ENCODE results near the gene MEG3.

MEG3 gene

DNA sequence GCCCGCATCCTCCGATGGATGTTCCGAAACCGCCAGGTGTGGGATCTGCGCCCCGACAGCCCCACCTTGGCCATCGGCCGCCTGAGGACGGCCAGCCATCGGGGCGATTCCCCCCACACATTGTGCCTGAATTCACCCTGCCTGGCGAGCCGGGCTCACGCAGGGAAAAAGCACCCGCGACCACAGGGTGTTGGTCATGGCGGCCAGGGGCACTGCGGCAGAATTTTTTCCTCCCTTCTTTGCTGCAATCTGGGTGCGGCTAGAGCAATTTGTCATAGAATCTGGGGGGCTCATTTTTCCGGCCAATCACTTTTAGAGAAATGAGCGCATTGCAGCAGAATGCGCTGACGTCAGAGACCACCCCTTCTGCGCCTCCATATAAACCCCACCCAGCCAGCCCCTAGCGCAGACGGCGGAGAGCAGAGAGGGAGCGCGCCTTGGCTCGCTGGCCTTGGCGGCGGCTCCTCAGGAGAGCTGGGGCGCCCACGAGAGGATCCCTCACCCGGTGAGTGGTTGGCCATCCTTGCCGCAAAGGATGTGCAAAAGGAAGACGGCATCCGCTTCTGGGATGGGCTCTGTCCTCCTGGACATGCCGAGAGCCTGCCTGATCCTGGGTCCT lies at the start of gene MEG3:
MEG3 (plus strand) TSS at position 406 of the 619 bp plus-strand sequence.
- no peak for DNase-seq

DNA sequence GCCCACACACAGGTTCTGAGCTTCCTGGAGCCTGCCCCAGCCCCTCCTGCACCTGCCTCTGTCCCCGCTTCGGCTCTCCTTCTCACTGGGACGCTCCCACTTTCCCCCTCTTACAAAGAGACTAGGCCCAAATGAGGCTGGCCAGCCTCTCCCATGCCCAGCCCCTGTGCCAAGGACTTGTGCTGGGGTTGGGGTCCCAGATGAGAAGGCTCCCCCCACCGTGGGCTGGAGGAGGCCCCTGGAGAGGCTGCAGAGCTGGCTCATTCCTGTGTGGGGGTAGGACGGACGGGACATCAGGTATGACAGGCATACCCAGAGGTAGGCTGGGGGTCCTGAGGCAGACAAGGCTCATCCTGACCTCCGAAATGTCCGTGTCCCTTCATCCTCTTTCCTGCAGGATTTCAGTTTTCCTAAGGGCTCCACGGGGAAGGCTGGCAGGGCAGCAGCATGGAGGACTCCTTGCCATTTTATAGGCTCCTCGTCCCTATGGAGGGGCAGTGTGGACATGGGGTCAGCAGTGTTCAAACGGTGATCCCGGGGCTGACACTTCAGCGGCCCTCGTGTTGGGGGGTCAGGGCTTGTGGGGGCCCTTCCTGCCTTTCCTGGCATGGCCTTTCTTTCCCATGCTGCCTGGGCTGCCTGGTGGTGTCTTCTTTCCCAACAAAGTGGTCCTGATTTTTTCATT lies 49.1 kb upstream of the MEG3 start:
- DNase-seq: no peak

DNA sequence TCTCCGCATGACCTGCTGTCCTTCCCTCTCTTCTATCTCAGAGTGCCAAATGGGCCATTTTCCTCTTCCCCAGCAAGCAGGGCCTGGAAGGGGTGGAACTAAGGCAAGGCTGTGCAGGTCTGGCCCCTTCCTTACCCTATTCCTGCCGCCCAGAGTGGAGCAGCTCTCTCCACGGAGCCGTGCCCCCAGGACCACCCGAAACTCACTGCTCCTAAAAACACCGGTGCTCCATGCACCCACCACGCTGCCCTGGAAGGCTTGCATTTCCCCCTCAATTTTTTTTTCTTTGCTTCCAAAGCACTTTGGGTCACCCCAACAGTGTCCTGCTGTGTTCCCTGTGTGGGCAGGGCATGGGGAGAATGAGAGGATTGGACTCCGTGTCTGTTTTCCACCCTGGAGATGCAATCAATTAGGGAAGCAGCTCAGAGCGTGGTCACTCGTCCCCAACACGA lies 48.5 kb upstream of the MEG3 start:
- DNase-seq: no peak

DNA sequence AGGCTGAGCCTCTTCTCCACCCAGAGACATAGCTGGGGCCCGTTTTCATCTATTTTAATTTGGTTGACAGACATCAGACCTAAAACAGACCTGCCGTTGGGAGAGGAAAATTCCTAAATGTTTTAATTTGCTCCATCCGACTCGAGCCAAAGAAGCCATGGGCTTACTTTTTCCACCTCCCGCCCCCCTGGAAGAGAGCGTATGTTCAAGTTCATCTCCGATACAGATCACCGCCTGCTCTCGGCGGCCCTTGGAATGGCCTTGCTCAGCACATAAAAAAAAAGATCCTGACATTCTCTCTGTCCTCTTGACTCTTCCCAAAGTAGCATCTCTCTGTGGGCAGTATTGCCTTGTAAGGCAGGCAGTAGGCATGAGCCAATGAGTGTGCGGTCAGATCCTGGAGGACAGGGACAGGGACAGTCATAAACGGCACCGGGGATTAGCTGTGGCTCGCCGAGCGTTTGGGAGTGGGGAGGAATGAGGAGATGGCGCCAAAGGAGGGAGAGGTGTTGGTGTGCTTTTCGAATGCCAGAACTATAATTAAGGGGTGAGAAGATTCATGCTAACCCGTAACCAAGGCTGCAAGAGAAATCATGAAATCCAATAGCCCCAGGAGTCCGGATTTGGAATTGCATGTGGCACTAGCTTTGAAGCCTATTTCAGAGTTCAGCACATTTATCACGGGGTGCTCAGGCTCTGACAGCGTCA lies 47.9 kb upstream of the MEG3 start:
- no peak for DNase-seq

DNA sequence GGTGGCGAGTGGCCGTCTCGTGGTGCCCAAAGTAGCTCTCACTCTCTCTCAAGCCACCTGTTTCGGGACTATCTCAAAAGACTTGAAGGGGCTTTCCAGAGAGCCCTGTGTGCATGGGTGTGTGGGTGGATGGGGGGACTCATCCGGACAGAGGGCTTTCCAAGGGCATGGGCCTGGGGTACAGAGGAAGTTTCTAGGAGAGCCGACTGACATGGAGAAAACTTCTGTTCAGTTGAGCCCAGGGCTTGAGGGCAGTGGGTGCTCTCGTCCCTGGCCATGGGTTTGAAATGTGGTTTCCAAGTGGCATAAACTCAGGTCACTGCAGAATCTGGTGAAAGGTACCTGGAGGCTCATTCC lies 47.4 kb upstream of the MEG3 start:
- DNase-seq: no peak

DNA sequence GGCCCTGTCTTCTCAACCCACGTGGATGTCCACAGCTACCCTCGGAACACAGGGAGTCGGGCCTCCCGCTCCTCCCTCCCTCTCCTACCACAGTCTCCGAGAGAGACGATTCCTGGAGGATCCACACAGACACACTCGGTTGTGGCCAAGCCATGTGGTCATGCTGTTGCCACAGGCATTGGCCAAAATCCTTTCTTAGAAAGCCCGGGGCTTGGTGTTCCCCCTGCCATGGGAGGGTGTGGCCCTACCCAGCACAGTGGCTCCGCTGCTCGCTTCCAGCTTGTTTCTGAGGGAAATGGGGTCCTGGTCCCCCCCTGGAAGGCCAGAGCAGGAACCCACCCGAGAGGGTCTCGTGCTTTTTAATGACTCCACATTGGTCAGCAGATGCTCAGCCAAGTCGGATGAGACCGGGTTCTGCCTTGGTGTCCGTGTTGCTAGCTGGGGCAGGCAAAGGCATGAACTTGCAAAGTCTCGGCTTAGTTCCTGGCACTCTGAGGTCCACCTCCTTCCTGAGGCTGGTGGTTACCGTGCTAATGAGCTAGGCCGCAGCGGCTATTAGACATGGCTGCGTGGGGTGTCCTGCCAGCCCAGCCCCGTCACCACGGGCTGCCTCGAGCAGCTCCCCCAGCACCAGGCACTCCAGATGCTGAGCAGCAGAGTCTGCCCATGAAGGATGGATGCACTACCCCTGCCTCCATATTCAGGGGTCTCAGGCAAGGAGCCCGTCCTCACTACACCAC lies 46.8 kb upstream of the MEG3 start:
- DNase-seq: no peak

DNA sequence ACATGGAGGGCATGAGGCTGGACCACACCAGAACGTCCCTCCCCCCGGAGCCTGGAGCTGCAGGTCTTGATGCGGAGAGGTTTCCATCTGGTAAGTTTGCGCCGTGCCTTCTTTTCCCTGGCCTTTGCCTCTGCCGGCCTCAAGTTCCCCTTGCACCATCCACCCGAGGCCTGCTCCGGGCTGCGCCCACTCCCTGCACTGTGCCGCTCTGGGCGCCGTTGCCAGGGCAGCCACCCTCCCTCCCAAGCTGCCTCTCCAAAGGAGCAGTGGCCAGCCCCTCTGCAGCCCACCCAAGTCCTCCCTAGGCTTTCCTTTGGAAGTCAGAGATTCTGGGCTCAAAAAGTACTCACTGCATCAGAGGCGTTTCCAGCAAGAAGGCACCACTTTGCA lies 46.2 kb upstream of the MEG3 start:
- no peak for DNase-seq

DNA sequence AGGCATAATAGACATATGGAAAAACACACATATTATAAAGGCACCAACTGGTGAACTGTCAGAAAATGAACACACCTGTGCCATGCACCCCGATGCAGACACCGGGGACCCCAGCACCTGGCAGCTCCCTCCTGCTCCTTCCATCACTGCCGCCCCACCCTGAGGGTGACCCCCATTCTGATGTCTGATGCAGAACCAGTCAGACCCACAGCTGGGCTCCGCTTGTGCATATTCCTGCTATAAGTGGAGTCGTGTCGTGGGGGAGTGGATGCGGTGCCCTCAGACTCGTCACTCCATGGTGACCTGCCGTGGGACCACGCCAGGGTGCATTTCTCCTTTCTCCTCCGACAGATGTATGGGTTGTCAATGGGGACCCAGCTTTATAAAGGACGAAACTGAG lies 45.7 kb upstream of the MEG3 start:
- no peak for DNase-seq

DNA sequence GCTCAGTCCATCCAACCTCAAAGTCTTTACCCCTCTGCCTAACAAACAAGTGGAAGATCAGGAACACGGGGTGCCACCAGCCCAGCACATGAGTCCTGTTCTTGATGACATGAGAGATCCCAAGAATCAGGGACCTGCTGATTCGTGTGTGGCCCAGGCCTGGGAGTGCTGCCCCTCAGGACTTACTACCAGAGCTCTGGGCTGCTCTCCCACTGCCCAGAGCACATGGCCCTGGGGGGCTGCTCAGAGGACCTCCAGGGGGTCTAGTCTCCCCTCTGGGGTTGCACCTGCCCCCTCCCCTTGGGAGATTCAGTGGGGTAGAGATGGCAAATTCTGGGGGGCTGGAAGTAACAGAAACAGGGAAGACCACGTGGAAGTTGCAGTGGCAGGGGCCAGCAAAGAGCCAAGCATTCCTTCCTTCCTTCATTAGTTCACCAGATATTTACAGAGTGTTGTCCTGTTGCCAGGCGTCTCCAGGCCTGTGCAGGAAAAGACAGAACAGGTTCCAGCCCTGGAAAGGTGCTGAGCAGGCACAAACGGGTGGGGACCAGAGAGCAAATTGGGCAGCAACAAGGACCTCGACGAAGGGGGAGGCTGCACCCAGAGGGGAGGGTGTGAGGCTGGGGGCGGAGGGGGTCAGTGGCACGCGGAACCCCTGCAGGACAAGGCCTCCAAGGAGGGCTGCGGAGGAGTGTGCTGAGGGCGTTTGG lies 45.1 kb upstream of the MEG3 start:
- DNase-seq: no peak

DNA sequence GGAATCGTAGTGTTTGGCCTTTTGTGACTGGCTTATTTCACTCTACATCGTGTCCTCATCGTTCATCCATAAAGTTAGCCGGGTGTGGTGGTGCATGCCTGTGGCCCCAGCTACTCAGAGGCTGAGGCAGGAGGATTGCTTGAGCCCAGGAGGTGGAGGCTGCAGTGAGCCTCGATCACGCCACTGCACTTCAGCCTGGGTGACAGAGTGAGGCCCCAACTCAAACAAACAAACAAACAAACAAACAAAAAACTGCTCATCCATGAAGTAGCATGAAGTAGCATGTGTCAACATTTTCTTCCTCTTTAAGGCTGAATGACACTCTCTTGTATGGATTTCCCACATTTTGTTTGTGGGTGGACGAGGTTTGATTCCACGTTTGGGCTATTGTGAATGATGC lies 44.0 kb upstream of the MEG3 start:
- no peak for DNase-seq

DNA sequence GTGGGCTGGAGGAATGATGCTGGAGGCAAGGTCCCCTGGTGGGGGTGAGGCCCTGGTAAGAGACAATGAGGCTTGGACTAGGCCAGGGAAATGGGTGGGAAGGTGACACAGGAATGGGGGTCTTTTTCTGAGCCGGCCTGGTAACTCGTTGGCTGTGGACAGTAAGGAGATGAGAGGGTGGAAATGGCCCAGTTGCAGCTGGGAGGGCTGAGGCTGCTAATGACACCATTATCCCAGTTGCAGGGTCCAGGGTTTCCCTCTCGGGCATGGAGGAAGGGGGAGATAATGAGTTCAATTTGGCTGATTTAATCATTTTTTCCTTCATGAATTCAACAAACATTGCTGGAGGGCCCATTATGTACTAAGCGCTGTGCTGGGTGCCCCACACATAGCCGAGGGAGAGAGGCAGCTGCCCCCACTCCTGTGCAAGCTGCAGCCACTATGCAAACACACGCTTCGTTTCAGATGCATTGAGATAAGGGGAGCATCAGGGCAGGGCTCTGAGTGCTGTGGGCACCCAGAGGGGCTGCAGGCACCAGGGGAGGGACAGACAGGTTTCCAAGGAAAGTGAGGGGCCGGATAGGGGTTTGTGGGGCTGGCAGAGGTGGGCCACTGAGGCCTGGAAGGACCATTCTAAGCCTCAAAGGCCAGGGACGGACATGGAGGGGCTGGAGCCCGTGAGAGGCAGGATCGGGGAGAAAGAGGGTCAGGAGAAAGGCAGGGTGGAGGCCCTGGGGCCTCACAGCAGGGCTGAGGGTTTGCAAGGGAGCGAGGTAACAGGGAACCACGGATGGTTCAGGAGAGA lies 43.2 kb upstream of the MEG3 start:
- DNase-seq: peak; percentile 93

DNA sequence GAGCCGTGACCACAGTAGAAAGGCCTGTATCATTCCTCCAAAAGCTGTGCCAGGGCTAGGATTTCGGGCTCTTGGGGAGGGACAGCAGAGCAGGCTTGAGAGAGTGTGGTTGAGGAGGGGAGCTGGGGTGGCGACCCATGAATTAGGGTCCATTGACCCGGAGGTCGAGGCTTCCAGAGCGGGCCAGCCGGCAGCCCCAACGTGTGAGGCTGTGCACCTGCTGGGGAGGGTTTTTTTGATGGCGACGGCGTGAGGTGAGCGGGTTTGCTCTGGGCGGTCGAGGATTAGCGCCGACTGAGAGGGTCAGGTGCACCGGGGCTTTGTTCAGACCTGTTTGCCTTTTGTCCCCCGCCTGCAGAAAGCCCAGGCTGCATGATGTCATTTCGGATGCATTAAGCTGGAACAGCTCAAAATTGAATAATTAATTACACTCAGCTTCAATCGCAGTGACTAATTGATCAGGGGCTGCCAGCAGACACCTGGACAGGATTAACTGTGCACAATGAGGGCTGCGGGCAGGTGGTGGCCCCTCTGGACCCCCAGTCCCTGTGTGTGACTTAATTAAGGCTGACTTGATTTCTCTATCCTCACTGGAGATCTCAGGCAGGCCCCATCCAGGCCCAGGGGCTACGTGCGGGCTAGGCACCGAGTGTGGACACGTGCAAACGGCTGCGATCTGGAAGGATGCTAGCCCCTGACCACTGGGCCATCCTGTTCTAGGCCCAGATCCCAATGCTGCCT lies 42.1 kb upstream of the MEG3 start:
- peak; percentile 92 for DNase-seq

DNA sequence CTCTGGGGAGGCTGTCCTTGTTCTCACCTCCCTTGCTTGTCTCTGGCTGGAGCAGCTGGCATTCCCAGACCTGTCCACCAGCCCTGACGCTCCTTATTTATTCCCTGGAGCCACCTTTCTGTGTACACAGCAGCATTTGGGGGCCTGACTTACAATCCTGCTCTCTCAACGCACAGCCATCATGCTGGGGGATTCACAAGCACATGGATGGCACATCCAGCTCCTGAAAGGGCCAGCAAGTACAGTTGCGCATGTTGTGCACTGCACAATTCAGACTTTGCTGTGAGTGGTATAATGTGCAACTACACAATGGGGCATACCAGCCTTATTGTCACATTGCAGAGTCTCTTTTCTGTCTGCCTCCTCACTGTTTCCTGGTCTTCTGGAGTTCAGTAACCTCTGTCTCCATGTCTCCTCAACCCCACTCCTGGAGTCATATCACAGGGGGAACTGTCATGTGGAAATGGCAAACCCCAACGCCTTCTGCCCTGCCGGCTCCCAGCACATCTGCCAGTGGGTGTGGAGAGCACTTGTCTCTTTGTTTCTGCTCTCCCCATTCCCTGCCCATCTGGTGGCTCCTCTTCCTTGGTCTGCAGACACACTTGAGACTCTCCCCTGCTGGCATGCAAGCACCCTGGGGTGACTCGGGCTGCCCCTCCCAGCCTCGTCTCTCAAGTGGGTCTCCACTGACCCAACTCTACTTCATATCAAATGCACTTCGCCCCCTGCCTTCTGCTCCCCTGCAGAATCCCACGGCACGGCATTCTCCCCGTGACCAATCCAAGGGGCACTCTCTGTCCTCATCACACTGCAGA lies 41.2 kb upstream of the MEG3 start:
- no peak for DNase-seq

DNA sequence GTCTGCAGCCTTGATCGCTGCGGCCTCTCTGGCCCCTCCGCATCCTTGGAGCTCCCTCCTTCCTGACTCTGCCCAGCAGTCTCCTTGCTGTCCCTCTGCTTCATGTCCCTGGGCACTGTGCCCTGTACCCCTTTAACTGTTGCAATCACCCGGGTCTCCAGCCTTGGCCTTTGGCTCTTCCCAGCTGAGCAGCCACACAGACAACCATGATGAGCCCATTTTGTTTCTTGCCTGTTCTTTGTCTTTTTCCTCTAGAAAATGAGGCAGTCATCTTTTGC lies 40.6 kb upstream of the MEG3 start:
- DNase-seq: no peak

DNA sequence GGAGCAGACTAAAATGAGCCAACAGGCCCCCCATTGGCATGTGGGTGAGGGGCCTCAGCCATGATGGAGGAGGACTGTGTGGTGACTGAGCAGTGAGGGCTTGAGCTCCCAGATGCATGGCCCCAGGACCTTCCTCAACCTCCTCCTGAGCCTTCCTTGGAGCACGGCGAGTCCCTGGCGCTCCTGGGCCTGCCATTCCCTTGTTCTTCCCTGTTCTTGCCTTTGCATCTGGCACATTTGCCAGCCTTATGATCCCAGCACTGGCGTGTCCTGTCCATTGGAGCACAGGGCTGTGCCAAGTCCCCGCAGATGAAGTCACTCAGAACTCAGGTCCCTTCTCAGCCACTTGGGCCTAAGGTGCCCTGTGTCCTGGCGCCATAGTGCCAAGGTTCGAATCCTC lies 40.3 kb upstream of the MEG3 start:
- DNase-seq: no peak

DNA sequence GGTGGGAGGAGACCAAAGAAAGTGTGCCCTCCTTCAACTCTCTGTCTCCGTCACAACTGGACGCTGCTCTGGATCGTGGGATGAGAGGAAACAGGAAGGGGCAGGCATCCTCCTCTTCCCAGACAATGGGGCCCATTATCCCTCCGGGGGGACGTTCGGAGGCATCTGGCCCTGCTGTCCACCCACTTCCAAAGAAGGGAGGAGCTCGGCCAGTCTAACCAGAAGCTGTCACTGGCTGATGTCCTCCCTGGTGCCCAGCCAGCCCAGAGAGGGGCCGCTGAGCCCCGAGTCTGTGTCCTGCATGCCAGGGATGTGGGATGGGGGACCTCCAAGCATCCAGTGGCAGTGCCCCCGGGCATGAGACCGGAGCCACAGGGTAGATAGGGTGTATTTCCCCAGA lies 39.8 kb upstream of the MEG3 start:
- DNase-seq: no peak

DNA sequence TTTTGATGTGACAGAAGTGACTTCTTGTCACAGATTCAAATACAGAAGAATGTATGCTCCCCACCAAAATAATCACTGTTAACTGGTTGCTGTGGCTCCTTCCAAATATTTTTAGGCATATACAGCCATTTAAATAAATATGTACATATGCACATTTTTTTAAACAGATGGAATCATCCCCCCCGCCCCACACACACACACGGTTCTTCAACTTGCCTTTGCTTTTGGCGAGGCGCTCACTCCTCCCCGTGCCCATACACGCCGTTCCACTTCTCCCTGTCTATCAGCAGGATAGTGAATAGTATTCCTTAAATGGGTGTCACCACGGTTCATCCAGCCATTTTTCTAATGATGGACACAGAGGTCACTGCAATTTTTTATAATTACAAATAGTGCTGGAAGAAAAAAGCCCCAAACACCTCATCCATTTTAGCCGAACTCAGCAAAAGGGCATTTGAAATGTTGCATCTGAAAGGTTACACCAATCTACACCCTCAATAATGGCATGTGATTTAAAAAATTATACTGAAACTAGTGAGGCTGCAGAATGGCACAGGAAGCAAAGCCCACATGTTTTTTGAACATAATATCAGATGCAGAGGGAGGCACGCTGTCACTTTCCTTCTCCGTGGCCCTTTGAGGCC lies 39.2 kb upstream of the MEG3 start:
- no peak for DNase-seq

DNA sequence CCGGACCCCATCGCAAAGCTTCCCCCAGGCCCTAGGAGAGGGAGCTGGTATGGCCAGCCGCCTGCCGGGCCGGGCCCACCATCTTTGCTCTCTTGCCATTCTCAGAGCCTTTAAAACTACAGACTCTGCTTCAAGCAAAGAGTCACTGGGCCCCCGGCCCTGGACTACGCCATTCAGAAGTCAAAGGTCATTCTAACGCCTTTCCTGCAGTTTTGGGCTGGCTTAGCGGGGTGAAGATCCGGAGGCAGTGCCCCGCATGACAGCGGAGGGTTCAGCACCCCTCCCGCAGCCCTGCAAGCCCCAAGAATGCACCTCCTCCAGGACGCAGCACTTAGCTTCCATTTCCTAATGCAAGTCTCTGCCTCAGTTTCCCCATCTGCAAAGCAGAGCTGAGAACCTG lies 38.3 kb upstream of the MEG3 start:
- DNase-seq: no peak

DNA sequence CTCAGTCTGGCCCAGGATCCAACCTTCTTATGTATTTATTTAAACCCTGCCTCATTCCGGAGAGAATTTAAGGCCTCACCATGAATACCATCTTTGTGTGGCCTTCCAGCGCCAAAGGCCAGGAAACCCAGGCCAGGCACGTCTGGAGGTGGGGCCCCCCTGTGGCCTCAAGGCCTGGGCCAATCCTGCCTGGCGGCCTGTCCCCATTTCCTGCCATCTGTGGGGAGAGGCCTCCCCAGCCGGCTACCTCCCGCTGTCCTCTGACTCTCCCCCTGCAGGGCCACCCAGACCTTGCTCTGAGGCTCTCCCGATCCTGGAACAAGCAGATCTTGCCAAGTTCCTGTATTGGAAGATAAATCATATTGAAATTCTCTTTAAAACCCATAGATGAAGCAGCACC lies 37.4 kb upstream of the MEG3 start:
- DNase-seq: no peak

DNA sequence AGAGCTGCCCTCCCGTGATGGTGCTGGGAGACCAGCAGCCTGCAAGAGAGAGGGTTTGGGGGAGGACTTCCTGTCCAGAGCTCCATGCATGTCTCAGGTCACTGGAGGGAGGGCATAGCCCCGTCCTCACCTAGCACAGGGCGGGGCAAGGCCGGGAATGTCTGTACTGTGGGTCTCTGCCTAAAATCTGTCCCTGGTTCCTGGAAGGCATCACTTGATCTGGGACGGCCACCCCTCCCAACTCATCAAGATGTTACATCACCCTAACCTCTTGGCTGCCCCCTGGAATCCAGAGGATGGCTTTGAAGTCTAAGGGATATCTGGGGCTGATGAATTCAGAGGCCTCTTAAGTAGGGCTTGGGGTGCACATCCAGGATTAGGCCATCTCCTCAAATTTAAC lies 37.0 kb upstream of the MEG3 start:
- DNase-seq: no peak

Measured in NCI-H748 treated with DMSO at 0.1 percent for 48 hours (cell line).